HG02798 (cell line): Measurements from ENCODE around the gene CSK.

Experiments used
- ATAC-seq: cut with Tn5 transposase; IDR thresholded peaks from one replicate; pipeline ENCODE4 v1.9.1; 2021; ENCODE audit warnings: mild to moderate bottlenecking; ENCODE audit not compliant: unreplicated experiment, poor library complexity

CSK gene

DNA sequence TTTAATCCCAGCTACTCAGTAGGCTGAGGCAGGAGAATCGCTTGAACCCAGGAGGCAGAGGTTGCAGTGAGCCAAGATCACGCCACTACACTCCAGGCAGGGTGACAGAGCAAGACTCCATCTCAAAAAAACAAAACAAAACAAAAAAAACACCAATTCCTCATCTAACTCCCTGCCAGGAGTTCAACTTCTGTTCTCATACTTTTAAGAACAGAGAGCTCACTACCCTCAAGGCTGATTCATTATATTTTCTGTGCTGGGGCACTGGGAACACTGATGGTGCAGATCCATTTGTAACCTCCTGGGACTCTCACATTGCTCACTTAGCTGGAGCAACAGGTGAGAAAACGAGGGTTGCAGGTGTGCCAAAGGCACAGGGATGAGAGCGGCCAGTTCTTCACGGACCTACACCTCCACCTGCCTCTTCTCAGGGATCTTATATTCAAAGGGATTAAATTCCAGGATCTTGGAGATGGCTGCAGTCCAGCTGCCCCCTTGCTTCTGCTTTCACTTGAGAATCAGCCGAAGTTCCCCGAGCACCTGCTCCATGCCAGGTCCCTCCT, 12.3 kb upstream of the CSK start:
- no peak for ATAC-seq

DNA sequence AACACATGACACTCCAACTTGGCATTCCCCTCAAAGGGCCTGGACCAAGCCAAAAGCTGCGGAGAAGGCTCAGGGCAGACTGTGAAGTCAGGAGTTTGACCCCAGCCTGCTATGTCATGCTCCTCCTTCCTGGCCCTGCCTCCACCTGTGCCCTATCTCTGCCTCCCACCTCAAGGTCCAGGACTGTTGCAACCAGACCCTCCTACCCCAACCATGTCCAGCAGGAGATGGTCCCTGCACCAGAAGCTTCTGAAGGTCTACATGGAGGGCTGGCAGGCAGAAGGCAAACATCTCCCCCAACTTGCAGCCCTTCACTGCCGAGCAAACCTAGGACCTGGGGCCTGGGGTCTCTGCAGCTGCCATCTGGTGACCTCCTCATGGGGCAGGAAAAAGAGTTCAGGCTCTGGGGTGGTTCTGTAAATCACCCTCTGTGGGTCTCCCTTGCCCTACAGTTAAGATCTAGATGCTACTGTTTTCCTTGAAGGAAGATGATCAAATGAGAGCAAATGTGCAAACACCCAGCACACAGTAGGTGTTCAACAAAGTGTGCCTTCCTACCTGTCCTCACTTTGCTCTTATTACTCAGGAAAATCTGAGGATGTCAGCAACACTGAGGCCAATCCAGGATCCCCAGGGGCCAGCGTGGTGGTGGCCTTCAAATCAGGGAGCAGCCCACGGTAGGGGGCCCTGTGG, 11.5 kb upstream of the CSK start:
- no peak for ATAC-seq

DNA sequence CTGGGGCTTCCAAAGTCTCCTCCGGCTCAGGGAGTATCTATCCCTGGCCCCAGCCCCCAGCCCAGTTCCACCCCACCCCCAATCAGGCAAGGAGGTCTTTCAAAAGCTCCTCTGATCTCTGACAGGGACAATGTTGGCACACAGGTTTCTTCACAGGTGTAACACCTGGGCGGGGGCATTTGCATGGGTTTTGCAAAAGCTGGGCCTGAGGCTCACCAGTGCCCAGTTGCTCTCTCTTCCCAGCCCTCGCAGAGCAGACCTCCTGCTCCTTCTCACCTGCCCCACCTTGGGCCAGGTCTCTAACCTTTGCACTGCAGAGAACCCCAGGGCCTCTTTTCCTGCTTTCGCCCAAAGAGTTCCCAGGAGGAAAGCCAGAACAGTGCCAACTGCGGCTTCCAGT, 8.6 kb upstream of the CSK start:
- no peak for ATAC-seq

DNA sequence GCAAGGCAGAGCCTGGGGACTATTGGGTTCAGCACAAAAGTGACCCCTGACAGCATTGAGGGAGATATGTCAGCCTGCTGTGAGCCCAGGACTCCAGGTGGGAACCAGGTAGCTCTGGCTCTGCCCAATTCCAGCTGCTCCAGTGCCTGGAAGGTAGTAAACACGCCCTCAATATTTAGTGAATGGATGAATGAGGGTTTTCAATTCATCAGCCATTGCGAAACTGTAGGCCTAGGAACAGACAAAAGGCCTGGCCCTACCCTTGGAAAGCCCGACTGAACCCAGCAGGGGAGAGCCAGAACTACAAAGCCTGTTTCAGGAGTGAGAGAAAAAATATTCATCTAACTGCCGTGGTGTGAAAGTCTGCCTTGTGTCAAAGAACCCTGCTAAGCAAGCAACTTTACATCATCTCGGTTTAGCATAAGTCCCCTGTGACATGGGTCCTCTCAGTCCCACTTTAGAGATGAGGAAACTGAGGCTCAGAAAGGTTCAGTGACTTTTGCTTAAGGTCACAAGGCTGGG, 8.1 kb upstream of the CSK start:
- ATAC-seq = no peak

DNA sequence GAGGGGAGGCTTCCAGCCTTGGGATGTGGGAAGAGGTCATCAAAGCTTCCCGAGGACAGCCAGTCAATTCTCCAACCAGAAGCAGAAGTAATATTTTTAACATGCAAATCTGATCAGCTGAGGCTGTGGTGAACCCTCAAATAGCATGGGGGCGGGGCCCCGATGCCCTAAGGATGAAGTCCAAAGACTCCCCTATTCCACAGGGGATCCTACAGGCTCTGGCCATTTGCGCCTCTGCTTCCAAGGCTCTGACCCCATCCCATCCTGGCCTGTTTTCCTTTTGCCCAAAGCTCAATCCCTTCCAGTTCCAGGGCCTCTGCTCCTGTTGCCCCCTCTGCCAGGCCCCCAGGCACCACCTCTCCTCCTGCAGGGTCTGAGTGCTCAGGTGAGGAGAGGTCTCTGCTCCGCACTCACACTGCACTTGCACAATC, 6.7 kb upstream of the CSK start:
- no peak for ATAC-seq

DNA sequence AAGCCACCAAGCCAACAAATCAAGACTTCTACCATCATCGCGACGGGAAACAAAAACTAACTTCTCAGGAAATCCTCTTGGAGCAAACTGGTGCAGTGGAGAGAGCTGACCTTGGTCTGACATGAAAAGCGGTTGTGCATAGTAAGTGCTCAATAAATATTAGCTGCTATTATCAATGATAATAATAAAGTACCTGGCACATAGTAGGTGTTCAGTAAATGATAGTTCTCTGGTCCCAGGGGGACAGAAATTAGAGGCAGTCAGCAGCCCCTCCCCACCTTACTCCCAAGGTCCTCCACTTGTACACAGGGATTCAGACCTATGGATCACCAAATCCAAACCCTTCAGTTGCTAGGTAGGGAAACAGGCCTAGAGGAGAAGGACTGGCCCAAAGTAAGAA, 6.0 kb upstream of the CSK start:
- ATAC-seq = no peak

DNA sequence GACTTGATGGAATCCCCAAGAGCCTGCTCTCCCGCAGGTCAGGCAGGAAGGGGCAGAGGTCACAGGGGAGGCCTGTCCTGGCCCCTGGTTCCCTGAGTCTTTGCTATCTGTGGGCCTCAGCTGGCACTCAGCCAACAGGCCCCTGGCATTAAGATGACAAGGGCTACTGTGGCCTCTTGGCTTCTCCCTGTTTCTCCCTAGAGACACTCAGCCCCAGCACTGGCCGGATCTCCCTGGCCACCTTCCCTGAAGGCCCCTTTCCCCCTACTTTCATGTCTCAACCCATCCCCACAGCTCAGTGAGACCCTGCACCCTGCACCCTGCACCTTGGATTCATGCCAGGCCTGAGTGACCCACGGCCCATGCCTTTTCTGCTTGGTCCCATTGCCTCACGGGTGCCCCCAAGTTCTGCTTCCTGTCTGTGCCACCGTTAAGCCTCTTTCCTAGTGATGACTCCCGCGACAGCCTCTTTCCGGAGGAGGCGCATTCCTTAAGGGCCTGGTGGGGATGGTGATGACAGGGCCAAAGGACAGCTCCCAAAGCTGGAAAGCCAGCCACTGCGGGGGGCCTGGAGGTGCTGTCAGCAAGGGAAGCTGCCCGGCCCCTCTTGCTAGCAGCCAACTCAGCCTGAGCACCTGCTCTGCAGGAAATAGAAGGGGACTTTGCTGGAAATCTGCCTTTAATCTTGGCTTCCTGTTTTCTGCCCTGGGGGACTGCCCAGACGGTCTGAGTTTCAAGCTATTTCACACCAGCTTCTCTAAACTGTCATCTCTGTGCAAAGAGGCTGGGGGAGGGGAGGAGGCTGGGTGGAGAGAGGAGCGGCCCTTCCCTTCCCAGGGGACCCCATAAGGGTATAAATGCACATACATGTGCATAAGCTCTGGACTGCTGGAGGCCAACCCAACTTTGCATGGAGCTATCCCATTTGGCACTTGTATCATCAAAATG, 4.8 kb upstream of the CSK start:
- ATAC-seq = peak; percentile 28

DNA sequence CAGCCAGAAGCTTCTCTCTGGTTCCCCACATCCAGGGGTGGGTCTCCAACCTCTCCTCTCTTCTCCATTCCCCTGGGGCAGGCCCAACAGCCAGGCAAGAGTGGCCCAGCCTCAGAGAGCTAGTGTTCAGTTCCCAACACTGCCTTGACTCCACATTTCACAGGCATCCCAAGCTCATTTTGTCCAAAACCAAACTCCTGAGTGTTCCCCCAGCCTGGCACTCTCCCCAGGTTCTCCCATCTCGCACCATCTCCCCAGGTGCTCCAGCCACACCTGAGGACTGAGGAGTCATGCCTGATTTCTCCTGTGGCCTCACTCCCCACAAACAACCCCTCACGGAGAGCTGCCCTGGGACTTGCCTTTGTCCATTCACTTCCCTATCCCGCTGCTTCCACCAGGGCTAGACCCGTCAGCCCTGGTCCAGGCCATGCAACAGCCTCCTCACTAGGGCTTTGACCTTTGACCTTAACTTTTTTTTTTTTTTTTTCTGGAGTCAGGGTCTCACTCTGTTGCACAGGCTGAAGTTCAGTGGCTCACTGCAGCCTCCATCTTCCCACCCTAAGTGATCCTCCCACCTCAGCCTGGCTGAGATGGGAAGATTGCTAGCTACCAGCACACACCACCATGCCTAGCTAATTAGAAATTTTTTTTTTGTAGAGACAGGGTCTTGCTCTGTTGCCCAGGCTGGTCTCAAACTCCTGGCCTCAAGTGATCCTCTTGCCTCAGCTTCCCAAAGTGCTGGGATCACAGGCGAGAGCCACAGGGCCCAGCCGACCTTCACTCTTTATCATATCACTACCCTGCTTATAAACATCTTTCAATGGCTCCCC, 3.9 kb upstream of the CSK start:
- ATAC-seq = no peak

DNA sequence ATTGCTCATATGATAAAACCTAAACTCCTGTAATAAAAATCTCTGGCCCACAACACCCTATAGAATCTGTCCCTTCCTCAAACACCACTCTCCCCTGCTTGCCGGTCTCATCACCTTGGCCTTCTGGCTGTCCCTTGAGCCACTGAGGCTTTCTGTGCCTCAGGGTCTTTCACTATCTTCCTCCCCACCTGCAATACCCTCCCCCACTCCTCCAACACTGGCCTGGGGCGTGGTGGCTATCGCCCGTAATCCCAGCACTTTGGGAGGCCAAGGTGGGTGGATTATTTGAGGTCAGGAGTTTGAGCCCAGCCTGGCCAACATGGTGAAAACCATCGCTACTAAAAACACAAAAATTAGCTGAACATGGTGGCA, 3.3 kb upstream of the CSK start:
- no peak for ATAC-seq

DNA sequence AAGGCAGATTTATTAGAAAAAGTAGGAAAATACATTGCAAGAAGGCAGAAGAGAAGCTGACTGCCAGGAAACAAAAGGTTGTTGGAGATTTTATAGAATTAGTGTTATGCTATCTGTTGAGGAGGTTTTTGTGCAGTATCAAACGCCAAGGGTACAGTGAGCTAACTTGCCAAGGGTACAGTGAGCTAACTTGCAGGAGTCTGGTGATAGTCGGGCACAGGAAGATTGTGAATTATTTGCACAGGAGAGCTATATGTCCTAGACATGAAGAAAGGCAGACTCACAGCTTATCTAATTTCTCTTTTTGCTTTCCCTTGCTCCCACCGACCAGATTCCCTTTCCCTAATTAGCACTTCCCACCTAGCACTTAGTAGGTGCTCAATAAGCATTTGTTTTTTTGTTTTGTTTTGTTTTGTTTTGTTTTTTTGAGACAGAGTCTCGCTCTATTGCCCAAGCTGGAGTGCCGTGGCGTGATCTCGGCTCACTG, 2.7 kb upstream of the CSK start:
- ATAC-seq = no peak

DNA sequence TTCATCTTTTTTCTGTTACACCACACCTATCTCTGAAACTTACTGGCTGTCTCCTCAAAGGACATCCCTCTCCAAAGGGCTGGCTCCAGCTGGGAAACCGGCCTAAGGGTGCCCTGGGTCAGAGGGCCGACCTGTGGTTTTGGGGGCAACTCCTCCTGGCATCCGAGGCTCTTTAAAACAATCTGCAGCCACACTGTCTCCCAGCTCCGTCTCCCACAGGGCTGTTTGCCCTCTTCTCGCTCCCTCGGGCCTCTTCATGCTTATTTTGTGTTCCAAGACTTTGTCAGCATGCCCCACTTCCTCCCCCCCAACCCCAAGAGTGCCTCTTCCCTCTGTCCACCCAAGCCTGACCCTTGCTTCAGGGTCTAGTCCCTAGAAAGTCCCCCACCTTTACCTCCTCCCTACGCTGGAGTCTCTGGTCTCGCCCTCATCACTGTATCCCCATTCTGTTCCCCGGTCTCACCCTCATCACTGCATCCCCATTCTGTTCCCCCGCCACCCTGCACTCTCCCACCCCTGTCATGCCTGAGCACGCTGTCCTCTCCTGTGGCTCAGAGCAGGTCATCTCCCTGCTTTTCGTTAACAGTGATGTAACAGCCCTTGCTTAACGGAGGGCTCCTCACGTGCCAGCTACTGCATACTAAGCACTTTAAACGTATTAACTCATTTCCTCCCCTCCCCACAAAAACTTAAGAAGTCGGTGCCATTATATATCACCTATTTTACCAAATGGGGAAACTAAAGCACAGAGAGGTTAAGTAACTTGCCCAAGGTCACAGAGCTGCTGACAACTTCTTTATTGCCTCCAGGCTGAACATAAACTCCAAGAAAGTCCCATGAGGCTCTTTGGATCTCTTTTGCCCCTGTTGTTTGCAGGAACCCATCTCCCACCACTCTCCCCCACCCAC, 1.1 kb upstream of the CSK start:
- ATAC-seq = no peak

DNA sequence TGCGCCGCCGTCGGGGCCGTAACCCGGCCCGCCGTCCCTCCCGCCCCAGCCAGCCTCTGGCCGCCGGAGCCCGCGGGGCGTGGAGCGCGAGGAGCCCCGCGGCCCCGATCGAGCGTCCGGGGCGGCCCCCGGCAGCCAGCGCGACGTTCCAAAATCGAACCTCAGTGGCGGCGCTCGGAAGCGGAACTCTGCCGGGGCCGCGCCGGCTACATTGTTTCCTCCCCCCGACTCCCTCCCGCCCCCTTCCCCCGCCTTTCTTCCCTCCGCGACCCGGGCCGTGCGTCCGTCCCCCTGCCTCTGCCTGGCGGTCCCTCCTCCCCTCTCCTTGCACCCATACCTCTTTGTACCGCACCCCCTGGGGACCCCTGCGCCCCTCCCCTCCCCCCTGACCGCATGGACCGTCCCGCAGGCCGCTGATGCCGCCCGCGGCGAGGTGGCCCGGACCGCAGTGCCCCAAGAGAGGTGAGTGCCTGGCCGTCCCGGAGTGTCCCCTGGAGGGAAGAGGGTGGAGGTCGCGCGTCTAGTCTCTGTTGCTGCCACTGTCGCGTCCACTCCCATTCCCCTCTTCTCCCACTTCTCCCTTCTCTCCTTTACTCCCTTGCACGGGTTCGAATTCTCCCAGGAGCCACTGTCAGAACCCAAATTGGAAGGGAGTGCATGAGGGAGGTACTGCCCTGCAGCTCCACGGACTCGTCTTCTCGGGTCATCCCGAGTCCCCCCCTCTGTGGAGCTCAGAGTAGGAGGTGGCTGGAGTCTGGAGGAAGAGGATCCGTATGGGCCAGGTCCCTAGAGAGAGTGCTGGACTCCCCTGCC, 585 bp downstream of the CSK start:
- ATAC-seq = peak; percentile 13

DNA sequence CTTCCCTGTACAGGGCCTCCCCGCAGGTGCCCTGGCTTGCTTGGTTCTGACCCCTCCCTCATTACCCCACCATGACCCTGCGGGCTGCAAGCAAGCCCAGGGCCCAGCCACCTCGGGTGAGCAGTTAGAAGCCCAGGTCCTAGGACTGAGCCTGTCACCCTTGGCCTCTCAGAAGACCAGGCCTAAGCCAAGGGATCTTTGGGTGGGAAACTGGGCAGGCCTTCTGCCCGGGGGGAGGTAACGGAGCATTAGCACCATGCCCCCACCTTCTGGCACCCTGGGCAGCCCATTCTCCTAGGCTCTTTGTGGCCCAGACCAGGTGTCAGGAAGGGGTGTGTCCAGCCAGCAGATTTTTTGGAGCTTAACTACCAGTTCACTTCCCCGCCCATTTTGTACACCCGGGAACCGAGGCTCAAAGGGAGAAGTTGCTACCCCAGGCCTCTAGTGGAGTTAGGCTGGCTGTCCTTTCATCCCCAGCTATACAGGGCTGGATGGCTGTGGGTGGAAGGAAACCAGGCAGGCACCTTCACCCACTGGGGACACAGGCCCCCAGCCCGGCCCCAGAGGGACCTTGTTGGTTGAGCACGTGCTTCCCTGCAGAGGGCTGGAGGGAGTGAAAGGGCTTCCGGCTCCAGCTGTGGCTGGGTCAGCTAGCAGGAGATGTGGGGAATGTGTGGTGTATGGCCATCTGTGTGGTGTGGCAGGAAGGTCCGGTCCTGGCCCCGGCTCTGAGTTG, 1.4 kb downstream of the CSK start:
- no peak for ATAC-seq

DNA sequence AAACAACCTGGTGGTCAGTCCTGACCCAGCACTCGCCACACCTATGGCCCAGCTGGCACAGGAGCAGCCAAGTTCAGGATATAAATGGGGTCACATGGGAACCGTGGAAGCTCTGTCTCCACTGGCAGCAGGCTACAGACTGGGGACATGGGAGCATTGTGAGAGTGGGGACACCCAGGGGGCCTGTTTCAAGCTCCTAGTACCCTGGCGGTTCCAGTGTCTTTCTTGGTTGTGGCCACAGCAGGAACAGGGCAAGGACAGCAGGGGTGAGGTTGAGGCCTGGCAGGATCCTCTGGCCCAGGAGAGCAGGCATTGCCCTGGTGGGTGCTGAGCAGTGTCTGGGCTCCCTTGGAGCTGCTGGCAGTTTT, 1.9 kb downstream of the CSK start:
- ATAC-seq = no peak

DNA sequence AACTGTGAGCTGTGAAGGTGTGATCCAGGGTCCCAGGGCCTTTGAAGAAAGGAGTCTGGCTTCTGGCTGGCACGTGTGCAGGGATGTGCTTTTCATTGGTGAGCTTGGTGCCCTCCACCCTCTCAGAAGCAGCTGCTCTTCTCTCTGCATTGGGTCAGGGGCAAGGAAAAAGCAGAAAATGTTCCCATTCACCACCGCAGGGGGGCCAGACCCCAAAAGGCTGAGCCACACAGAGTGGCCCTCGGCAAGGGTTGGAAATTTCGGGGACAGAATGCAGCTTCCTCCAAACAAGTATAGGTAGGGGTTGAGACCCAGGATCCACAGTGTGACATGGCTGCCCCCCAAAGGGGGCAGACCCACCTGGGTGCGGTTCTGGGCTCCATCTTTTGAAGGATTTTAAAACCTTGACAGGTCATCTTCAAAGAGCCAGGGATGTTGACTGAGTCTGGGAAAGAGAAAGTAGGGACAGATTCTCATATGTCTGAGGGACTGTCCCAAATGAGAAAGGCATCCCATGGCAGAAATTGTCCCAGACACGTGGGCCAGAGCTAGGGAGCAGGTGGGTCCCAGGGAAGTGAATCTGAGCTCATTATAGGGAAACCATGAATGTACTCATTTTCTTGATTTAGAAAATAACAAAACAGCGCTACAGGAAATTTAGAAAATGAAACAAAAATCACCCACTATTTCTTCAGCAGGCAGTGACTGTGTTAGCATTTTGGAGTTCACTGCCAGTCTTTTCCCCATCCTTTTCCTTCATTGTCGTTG, 2.7 kb downstream of the CSK start:
- no peak for ATAC-seq

DNA sequence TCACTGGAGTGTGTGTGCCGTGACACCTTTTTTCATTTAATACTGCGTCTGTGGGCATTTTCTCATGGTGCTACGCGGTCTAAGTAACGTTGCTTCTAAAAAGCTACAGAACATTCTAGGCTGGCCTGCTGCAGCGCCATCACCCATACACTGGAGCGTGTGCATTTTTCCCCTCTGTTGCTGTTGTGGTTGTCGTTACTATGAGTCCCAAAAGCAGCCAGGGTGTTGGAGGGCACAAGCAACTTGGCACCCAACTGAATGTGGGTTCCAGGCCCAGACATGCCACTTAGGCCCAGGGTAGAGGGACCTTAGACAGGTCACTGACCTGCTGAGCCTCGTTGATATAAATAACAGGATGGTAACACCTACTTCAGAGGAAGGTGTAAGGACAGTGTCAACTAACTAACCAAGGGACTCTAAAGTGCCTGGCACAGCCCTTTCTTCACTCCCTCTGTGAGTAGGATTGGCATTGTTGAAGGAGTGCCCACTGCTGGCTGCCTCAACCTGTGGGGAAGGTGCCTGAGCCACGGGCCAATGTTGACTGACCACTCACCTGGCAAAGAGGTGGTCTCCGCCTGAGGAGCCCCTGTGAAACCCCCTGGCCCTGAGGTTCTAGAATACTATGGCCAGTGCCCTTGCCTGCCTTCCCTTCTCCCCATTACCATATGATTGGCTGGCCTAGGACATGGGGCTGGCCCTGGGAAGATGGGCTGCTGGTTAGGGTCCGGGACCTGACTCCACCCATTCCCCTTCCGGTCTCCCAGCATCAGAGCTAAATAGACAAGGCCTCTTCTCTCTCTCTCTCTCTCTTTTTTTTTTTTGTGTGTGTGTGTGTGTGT, 3.5 kb downstream of the CSK start:
- no peak for ATAC-seq
